ENCODE measurements around the gene MMP28. TPM values are rescaled to one million over a fixed set of nuclear protein-coding genes. Genes with fewer than 3 reads are reported as not detected.
A peak's percentile ranks its signal among the peaks of the same experiment; 100 is the strongest.

Gene MMP28
- total and polyA plus RNA-seq, 8 donors = 0.20 to 3.8 (median 0.99) TPM

- FAIRE-seq (no peak), ATAC-seq (peak in 3 of 4 donors; percentile 55 to 73 (median 59)), DNase-seq (no peak)
- Histone ChIP-seq H3K36me3 (no peaks in the 10 kb centered on the region), H3K4me1 (peaks cover 4 to 7% (median 7%) of the 10 kb centered on the region in 3 donors), H3K27ac (no peak overlapping the region), H3K9me3 (no peaks in the 10 kb centered on the region), H3K27me3 (no peaks in the 10 kb centered on the region), H3K4me3 (no peak overlapping the region)
- 55 to 60% methylated on average over 2 of the region's 2 CpGs for WGBS, 2 donors
- TF ChIP-seq, protein P1, sequence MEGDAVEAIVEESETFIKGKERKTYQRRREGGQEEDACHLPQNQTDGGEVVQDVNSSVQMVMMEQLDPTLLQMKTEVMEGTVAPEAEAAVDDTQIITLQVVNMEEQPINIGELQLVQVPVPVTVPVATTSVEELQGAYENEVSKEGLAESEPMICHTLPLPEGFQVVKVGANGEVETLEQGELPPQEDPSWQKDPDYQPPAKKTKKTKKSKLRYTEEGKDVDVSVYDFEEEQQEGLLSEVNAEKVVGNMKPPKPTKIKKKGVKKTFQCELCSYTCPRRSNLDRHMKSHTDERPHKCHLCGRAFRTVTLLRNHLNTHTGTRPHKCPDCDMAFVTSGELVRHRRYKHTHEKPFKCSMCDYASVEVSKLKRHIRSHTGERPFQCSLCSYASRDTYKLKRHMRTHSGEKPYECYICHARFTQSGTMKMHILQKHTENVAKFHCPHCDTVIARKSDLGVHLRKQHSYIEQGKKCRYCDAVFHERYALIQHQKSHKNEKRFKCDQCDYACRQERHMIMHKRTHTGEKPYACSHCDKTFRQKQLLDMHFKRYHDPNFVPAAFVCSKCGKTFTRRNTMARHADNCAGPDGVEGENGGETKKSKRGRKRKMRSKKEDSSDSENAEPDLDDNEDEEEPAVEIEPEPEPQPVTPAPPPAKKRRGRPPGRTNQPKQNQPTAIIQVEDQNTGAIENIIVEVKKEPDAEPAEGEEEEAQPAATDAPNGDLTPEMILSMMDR (IDR thresholded peaks at IDR 0.05) = no peak
- intact Hi-C loops (cut with DNase I) = no loop called here
These were observed 6.7 kb downstream of the MMP28 start for GRCh38 chr17:35788477-35789368.

GRCh38 chr17:35786941-35787432 is 8.5 kb downstream of the MMP28 start:
- no peaks in the 10 kb centered on the region for H3K9me3 ChIP-seq
- no peaks in the 10 kb centered on the region for H3K27me3 ChIP-seq
- TF ChIP-seq, protein P1 (IDR thresholded peaks at IDR 0.05) = no peak
- H3K36me3 ChIP-seq = no peaks in the 10 kb centered on the region
- no peak overlapping the region for H3K4me3 ChIP-seq
- WGBS, 2 donors = 66 to 80% methylated on average over 3 of the region's 3 CpGs
- ATAC-seq (no peak), FAIRE-seq (no peak), DNase-seq (no peak)
- intact Hi-C loops (cut with DNase I) = no loop called here
- H3K27ac ChIP-seq = no peak overlapping the region
- peaks cover 8 to 22% (median 8%) of the 10 kb centered on the region in 3 donors for H3K4me1 ChIP-seq

- H3K9me3 ChIP-seq = no peaks in the 10 kb centered on the region
- H3K4me1 ChIP-seq = peaks cover 8 to 22% (median 8%) of the 10 kb centered on the region in 3 donors
- no peak overlapping the region for H3K27ac ChIP-seq
- no peak overlapping the region for H3K4me3 ChIP-seq
- H3K27me3 ChIP-seq = no peaks in the 10 kb centered on the region
- ATAC-seq (peak in 1 of 4 donors; percentile 5), DNase-seq (no peak), FAIRE-seq (no peak)
- H3K36me3 ChIP-seq = no peaks in the 10 kb centered on the region
- WGBS, 2 donors = 92 to 94% methylated on average over 2 of the region's 2 CpGs
- TF ChIP-seq, protein P1 (IDR thresholded peaks at IDR 0.05) = no peak
- intact Hi-C loops (cut with DNase I) = no loop called here
These were observed 10.5 kb downstream of the MMP28 start for GRCh38 chr17:35784895-35785294.

GRCh38 chr17:35780950-35781349 is 14.5 kb downstream of the MMP28 start:
- Histone ChIP-seq H3K4me1 (peaks cover 8 to 22% (median 8%) of the 10 kb centered on the region in 3 donors), H3K4me3 (no peak overlapping the region), H3K27me3 (no peaks in the 10 kb centered on the region), H3K27ac (no peak overlapping the region), H3K36me3 (no peaks in the 10 kb centered on the region), H3K9me3 (no peaks in the 10 kb centered on the region)
- DNase-seq (no peak), FAIRE-seq (no peak), ATAC-seq (no peak)
- WGBS, 2 donors = 82 to 89% methylated on average over 3 of the region's 3 CpGs
- intact Hi-C loops (cut with DNase I) = no loop called here
- TF ChIP-seq, protein P1 (IDR thresholded peaks at IDR 0.05) = no peak
